Heart right ventricle (tissue), 16 donors: ENCODE data around the gene INTS1. TPM values are rescaled to one million over a fixed set of nuclear protein-coding genes. Genes with fewer than 3 reads are reported as not detected.

Source experiments
- ATAC-seq, 8 donors: fragments of 200-7000 bp; cut with Tn5 transposase; one replicate each; pipeline ENCODE4 v1.9.1; 2020; ENCODE audit warnings: mild to moderate bottlenecking in 8 of 8, moderate library complexity in 8 of 8, moderate number of reproducible peaks in 1 of 8
- DNase-seq, 2 donors: peaks; one replicate each; pipeline ENCODE4 v3.0.0-alpha.2; 2020
- H3K27ac ChIP-seq, 10 donors: fragments of 200-600 bp; sonication (generic) in 2 of 10; one replicate each; pipeline versions ENCODE4 v1.5.0 to v1.8.0; 2020 to 2022; ENCODE audit warnings: mild to moderate bottlenecking in 3 of 10
- H3K27me3 ChIP-seq, 7 donors: fragments of 200-600 bp; one replicate each; pipeline ENCODE4 v1.8.0; 2021 to 2022; ENCODE audit warnings: mild to moderate bottlenecking in 2 of 7
- H3K36me3 ChIP-seq, 9 donors: fragments of 200-600 bp; sonication (generic) in 1 of 9; one replicate each; pipeline versions ENCODE4 v1.5.0 to v1.8.0; 2020 to 2022; ENCODE audit warnings: mild to moderate bottlenecking in 2 of 9
- H3K4me1 ChIP-seq, 9 donors: fragments of 200-600 bp; sonication (generic) in 1 of 9; one replicate each; pipeline versions ENCODE4 v1.5.0 to v1.8.0; 2020 to 2022; ENCODE audit warnings: mild to moderate bottlenecking in 4 of 9
- H3K4me3 ChIP-seq, 10 donors: fragments of 200-600 bp; sonication (generic) in 2 of 10; one replicate each; pipeline versions ENCODE4 v1.5.0 to v1.8.0; 2020 to 2022; ENCODE audit warnings: mild to moderate bottlenecking in 7 of 10, moderate library complexity in 2 of 10
- H3K9me3 ChIP-seq, 11 donors: fragments of 200-600 bp in 10 of 11; sonication (generic) in 2 of 11; one replicate each; pipeline versions ENCODE4 v1.5.0 to v1.8.0; 2013 to 2022; ENCODE audit warnings: mild to moderate bottlenecking in 2 of 11, control low read depth in 1 of 11, moderate library complexity in 1 of 11
- CTCF ChIP-seq, 9 donors: fragments of 200-600 bp; sonication (generic) in 2 of 9; IDR thresholded peaks; one replicate each; pipeline versions ENCODE4 v1.5.0 to v1.8.0; 2021 to 2022; ENCODE audit warnings: antibody characterized with exemption in 9 of 9, mild to moderate bottlenecking in 5 of 9, moderate library complexity in 1 of 9
- WGBS, 2 donors: extraction: QIAGEN DNeasy Blood & Tissue Kit; methylation state at CpG; one replicate each; pipeline ENCODE4 v1.1.7; 2013; ENCODE audit warnings: inconsistent platforms in 1 of 2; 5-methylcytosine and 5-hydroxymethylcytosine counted together
- intact Hi-C, 10 donors: fragments of 100-400 bp; cut with DNase I; formaldehyde crosslinking; loops; one replicate each; pipeline versions ENCODE4 v1.11.1 to v1.14.2; 2022
- polyA plus RNA-seq, 2 donors: library from polyadenylated mRNA; stranded (reverse); fragments of 200-250 nt; gene quantifications; one replicate each; pipeline ENCODE4 v1.2.3, GENCODE V29; 2013
- total RNA-seq, 10 donors: library from RNA; stranded (reverse); fragmentation: NEBNext Ultra II Directional in 3 of 10; extraction: Animal tissue kit (Norgen Biotek cat#: 25700) in 3 of 10; gene quantifications; one replicate each; pipeline versions ENCODE4 v1.2.1 to v1.2.4, GENCODE V29; 2021 to 2023
- donor health status: Arrhythmogenic right ventricular cardiomyopathy.
- donor health status: ischemic (EF 13 %, LVEDD 7.1; RV severe dilation, severe dysfunction).
- donor health status: healthy with polysubstance abuse.
- donor health status: DM: no; HTN: yes; CAD: no.
- donor health status: DM: no; HTN: no; CAD: no.
- donor health status: ischemic (EF 25% LVEDD 6.9; RV normal size, moderate dysfunction).
- donor health status: ischemic (EF 25% LVEDD 5.7; RV mildly dilated, moderate dysfunction).
- donor health status: healthy.
- donor health status: DM: yes; HTN: yes; CAD: no.
- donor health status: Ischemic cardiomyopathy.
- donor health status: ischemic (EF 35%, LVEDD 5.7; RV mildly dilated, moderate dysfunction).
- donor health status: nonischemic (EF 11% LVEDD 7.7; RV severe dilation, severe dysfunction).
- donor health status: DM: yes; HTN: yes; CAD: no.
- donor health status: PGD.
- donor health status: ischemic (EF 29% LVEDD 5.4; RV normal size, mild dysfunction).
- donor health status: nonischemic (EF 23%, LVEDD 6.1; RV moderate dilation, normal function).

Gene INTS1
- total and polyA plus RNA-seq, 12 donors, result 41.5 to 59.4 (median 45.4) TPM

- DNase-seq (no peak), ATAC-seq (no peak)
- peaks cover 26 to 88% (median 69%) of the 10 kb centered on the region in 9 donors for H3K4me1 ChIP-seq
- peak overlapping the region in 7 of 10 donors; percentile 53 to 69 (median 56) for H3K4me3 ChIP-seq
- H3K27ac ChIP-seq, result peak overlapping the region; percentile 92 to 100 (median 99)
- no peak for TF ChIP-seq CTCF (IDR thresholded peaks at IDR 0.05)
- no peaks in the 10 kb centered on the region for H3K9me3 ChIP-seq
- 44 to 51% methylated on average over 7 of the region's 7 CpGs for WGBS, 2 donors
- H3K27me3 ChIP-seq, result no peaks in the 10 kb centered on the region
- intact Hi-C loops, result loop anchor here in 3 of 10 donors (2.0 to 5.0 kb wide), 3 partner anchors 24 to 34 kb away; partner anchors contain the start of gene INTS1 (in 2 of the 3)
- H3K36me3 ChIP-seq, result peaks cover 0 to 49% (median 20%) of the 10 kb centered on the region in 9 donors
Measured at GRCh38 chr7:1536455-1536742, 32.2 kb upstream of the INTS1 start.

- H3K27me3 ChIP-seq, result no peaks in the 10 kb centered on the region
- peaks cover 26 to 85% (median 70%) of the 10 kb centered on the region in 9 donors for H3K4me1 ChIP-seq
- no peak for TF ChIP-seq CTCF (IDR thresholded peaks at IDR 0.05)
- H3K9me3 ChIP-seq, result no peaks in the 10 kb centered on the region
- H3K36me3 ChIP-seq, result peaks cover 0 to 44% (median 15%) of the 10 kb centered on the region in 9 donors
- peak overlapping the region; percentile 92 to 100 (median 99) for H3K27ac ChIP-seq
- no peak for ATAC-seq
- intact Hi-C loops, result loop anchor here in 3 of 10 donors (2.0 to 5.0 kb wide), 3 partner anchors 23 to 34 kb away; partner anchors contain the start of gene INTS1 (in 2 of the 3)
- peak overlapping the region in 2 of 10 donors; percentile 53 to 64 for H3K4me3 ChIP-seq
- WGBS, 2 donors, result 89 to 90% methylated on average over 42 of the region's 42 CpGs
- peak in 1 of 2 donors; percentile 23 for DNase-seq
Measured at GRCh38 chr7:1535701-1536454, 31.7 kb upstream of the INTS1 start.

GRCh38 chr7:1535100-1535458 is 30.9 kb upstream of the INTS1 start:
- Histone ChIP-seq H3K4me3 (no peak overlapping the region), H3K4me1 (peaks cover 26 to 82% (median 73%) of the 10 kb centered on the region in 9 donors), H3K9me3 (no peaks in the 10 kb centered on the region), H3K36me3 (peaks cover 0 to 36% (median 7%) of the 10 kb centered on the region in 9 donors), H3K27me3 (no peaks in the 10 kb centered on the region), H3K27ac (peak overlapping the region in 8 of 10 donors; percentile 92 to 100 (median 99))
- no peak for TF ChIP-seq CTCF (IDR thresholded peaks at IDR 0.05)
- DNase-seq (no peak), ATAC-seq (no peak)
- intact Hi-C loops, result loop anchor here in 1 of 10 donors (5.0 kb wide), 1 partner anchor 33 kb away; the partner anchor contains the start of gene INTS1
- 64 to 66% methylated on average over 6 of the region's 6 CpGs for WGBS, 2 donors

GRCh38 chr7:1534330-1535099 is 30.3 kb upstream of the INTS1 start:
- H3K4me1 ChIP-seq, result peaks cover 24 to 86% (median 75%) of the 10 kb centered on the region in 9 donors
- intact Hi-C loops, result loop anchor here in 3 of 10 donors (5.0 kb wide), 3 partner anchors 32 to 38 kb away; partner anchors contain the start of genes INTS1 (in 1 of the 3) and PSMG3 (in 1 of the 3)
- peak in 1 of 2 donors; percentile 27 for DNase-seq

More at GRCh38 chr7:1534330-1535099, 30.3 kb upstream of the INTS1 start:
- no peaks in the 10 kb centered on the region for H3K9me3 ChIP-seq
- H3K4me3 ChIP-seq, result no peak overlapping the region
- peaks cover 0 to 30% (median 2%) of the 10 kb centered on the region in 9 donors for H3K36me3 ChIP-seq
- 89% methylated on average over 30 of the region's 30 CpGs for WGBS, 2 donors
- H3K27ac ChIP-seq, result peak overlapping the region; percentile 69 to 100 (median 98)
- H3K27me3 ChIP-seq, result no peaks in the 10 kb centered on the region
- ATAC-seq, result no peak
- TF ChIP-seq CTCF (IDR thresholded peaks at IDR 0.05), result no peak
